Activated CD4-positive, alpha-beta T cell treated with anti-CD3 and anti-CD28 coated beads, Interleukin-2, amount 50 U/mL, for 16 hours (primary cell): ENCODE measurements around the gene MRGPRF.

Experiments used
- DNase-seq: peaks from one replicate; pipeline ENCODE4 v3.0.0-alpha.2; 2020

MRGPRF gene

DNA sequence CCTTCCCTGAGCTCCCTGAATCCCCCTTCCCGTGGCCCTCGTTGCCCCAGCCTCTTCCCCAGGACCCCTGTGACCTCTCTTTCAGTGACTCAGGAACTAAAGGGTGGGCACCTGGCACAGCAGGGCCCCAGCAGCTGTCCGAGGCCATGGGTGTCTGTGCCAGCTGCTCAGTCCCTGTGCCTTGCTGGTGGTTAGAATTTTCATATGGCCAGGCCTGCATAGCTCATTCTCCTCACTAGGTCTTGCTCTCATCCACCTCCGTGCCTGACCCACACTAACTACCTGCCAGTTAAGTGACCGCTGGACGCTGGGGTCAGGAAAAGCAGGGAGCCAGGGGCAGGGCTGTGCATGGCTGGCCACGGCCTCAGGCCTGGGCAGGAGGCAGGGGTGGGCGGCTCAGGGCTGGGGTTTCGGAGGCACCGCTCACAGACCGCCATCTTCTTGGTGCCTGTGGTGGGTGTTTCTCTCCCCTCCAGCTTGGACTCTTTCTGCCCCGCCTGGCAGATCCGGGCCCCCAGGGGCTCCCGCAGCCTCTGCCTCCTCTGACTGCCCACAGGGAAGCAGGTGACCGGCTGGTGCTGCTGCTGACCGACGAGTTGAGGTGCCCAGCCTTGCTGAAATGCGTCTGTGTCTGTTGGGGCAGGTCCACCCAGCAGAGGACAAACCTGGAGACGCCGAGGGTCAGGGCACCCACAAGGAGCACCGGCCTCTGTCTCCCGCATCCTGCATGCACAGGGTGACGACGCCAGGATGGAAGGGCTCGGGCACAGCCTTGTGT is 52.6 kb downstream of the MRGPRF start:
- no peak for DNase-seq

DNA sequence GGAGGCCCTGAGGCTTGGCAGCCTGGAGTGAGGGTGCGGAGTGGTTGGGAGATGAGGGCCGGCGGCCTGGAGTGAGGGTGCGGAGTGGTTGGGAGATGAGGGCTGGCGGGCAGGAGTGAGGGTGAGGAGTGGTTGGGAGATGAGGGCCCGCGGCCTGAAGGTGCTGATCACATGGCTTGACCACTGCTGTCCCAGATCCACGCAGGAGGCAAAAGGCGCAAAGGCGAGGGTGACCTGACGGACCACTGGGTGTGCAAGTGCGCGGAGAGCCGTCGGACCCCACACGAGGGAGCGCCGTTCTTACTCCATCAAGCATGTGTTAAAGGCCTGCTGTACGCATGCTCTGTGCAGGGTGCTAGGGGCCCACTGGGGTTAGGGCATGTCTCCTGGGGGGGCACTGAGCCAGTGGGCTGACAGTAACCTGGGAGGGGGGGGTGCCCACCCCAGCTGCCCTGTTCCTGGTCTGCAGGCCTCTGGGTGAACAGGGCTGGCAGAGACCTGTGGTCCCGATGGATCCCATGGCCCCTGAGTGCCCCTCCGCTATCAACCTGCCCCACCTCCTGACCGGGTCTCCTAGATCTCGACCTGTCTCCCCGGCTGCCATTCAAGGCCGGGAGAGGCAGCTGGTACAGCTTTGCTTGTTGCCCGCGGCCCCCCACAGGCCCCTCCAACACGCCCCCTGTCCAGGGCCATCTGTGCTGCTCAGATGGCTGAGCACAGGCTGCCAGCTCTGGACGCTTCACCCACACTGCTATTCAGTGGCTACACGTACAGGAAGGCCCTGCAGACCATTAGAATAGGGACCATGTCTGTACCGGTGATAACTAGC is 53.4 kb downstream of the MRGPRF start:
- no peak for DNase-seq

DNA sequence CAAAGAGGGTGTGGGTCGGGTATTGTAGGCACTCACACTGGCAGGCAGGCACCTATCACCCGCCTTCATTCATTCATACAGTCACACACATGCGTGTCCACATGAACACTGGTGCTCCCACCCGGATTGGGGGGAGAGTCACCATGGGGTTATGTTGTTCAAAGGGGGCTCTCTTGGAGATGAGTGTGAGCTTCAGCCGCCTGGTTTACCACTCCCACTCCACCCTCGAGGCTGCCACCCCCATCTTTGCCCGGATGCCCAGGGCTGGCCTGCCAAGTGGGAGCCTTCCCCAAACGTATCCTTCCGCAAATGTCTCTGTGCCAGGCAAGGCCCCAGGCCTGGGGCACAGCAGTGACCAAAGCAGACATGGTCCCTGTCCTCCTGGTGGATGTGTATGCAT is 54.8 kb downstream of the MRGPRF start:
- DNase-seq, result no peak

DNA sequence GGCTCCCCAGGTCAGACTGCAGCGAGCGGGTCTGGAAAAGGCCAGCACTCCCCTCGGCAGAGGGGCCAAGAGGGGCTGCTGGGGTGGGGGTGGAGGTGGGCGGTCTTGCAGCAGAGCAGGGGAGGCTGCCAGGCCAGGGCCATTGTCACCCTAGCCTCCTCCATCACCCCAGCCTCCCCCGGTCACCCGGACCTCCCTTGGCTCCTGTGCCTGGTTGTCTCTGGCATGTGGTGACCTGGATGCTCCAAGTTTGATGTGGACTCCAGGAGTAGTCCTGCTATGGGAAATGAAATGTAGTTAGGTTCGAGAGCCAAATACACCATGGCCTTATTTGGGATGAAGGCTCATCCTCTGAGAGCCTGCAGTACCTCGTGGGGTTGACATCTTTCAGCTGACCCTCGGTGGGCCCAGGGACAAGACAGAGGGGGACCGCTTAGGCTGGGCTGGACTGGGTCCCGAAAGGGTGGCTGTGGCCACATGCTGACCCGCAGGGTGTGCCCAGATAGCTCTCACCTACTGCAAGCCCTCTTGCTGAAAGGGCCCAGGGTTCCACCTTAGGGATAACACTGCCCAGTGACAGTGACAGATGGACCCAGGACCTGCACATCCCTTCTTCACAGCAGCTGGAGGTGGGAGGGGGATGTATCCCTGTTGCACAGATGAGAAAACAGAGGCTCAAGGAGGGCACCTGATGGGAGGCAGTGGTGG is 56.3 kb downstream of the MRGPRF start:
- no peak for DNase-seq

DNA sequence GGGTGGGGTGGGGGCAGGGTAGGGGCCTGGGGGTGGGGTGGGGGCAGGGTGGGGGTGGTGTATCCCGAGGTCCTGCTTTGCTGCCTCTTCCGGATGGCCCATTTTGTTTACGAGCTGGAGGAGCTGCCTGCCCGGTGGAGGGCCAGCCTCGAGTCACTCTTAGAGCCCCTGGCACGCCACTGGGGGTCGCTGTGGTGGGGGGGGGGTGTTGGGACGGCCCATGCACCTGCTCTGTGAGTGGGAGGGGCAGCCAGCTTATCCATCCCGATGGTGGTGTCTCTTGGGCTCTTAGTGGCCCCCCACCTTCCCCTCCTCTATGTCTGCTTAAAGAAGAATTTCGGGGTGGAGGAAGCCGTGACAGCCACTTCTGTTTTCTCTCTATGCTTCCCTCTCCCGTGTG is 56.9 kb downstream of the MRGPRF start:
- DNase-seq, result peak; percentile 12

DNA sequence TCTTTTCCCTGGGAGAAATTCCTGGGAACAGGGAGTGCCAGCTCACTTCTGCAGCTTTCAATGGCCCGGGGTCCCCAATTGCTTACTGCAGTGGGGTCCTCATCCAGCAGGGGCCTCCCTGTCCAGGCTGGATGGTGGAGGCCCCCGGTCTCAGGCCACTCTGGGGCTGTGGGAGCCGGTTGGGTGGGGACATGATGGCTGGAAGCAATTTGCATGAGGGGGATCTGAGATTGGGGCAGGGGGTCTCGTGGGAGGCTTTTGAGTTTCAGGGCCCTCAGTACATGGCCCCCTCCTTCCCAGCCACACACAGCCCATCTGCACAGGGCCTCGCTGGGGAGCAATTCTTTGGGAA is 57.5 kb downstream of the MRGPRF start:
- no peak for DNase-seq

DNA sequence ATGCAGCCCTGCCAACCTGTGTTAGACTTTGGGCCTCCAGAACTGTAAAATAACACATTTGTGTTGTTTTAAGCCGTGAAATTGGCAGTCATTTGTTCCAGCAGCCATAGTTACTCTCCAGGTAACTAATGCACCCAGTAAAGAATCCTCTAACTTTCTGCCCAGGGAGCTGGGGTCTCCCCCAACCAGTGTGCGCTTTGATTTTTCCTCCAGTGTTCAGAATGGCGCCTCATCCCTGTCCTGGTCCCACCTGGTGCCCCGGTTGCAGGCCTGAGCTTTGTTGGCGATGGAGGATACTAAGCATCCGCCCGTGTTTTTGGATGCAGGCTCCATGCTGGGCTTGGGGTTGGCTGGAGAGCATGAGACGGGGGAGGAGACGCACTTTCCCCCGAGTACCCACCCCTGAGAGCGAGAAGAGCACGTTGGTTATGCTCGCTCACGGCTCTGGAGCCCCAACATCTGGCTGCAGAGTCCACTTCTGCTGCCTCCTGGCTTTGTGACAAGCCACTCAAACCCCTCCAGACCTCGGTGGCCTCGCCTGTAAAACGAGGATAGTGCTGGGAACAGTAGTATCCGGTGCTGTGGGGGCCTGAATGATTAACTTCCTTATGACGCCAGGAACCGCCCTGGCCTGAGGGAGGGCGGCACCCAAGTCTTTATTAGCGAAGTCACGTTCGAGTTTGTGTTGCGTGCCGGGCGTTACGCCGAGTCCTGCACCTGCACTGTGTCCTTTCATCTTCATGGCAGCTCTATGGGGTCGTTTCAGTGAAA is 58.0 kb downstream of the MRGPRF start:
- DNase-seq, result no peak
